ENCODE measurements around the gene HS6ST1.

Gene HS6ST1

GRCh38 chr2:128298286-128298685 lies 20.4 kb downstream of the HS6ST1 start:
- DNase-seq = no peak

- no peak for DNase-seq
These were observed 24.7 kb downstream of the HS6ST1 start for GRCh38 chr2:128293870-128294455.

- no peak for DNase-seq
These were observed 25.3 kb downstream of the HS6ST1 start for GRCh38 chr2:128293426-128293755.

- DNase-seq = no peak
These were observed 25.9 kb downstream of the HS6ST1 start for GRCh38 chr2:128292599-128293425.

- DNase-seq = no peak
These were observed 26.6 kb downstream of the HS6ST1 start for GRCh38 chr2:128291844-128292598.

- no peak for DNase-seq
These were observed 27.4 kb downstream of the HS6ST1 start for GRCh38 chr2:128291161-128291843.

- DNase-seq = no peak
These were observed 28.3 kb downstream of the HS6ST1 start for GRCh38 chr2:128290356-128290755.

- no peak for DNase-seq
These were observed 29.2 kb downstream of the HS6ST1 start for GRCh38 chr2:128289439-128289838.

GRCh38 chr2:128288781-128289180 lies 29.9 kb downstream of the HS6ST1 start:
- no peak for DNase-seq

GRCh38 chr2:128287780-128288735 lies 30.6 kb downstream of the HS6ST1 start:
- no peak for DNase-seq

- DNase-seq = no peak
These were observed 31.5 kb downstream of the HS6ST1 start for GRCh38 chr2:128286905-128287779.

- DNase-seq = no peak
These were observed 32.5 kb downstream of the HS6ST1 start for GRCh38 chr2:128286011-128286721.

GRCh38 chr2:128285329-128285931 lies 33.2 kb downstream of the HS6ST1 start:
- no peak for DNase-seq

GRCh38 chr2:128284841-128285240 lies 33.8 kb downstream of the HS6ST1 start:
- no peak for DNase-seq

GRCh38 chr2:128284037-128284441 lies 34.6 kb downstream of the HS6ST1 start:
- DNase-seq = no peak

GRCh38 chr2:128282976-128283810 lies 35.5 kb downstream of the HS6ST1 start:
- DNase-seq = no peak

- DNase-seq = no peak
These were observed 36.3 kb downstream of the HS6ST1 start for GRCh38 chr2:128282246-128282975.

GRCh38 chr2:128281852-128282245 lies 36.8 kb downstream of the HS6ST1 start:
- no peak for DNase-seq
